Lower leg skin (tissue), 4 donors: ENCODE results near the gene EPC2. TPM values are rescaled to one million over a fixed set of nuclear protein-coding genes. Genes with fewer than 3 reads are reported as not detected.

Experiments
- DNase-seq, 2 donors: peaks; one replicate each; pipeline ENCODE4 v3.0.0-alpha.2; 2019; ENCODE audit warnings: low spot score in 2 of 2
- H3K4me3 ChIP-seq: fragments of 200-600 bp; sonication (generic); 2 replicates; pipeline ENCODE4 v1.5.1; 2017; ENCODE audit warnings: mild to moderate bottlenecking, low read depth; ENCODE audit not compliant: poor library complexity, severe bottlenecking
- POLR2A ChIP-seq, 2 donors: fragments of 450-650 bp; IDR thresholded peaks; one replicate each; pipeline ENCODE4 v1.6.1; 2016 to 2017; ENCODE audit warnings: antibody characterized with exemption in 2 of 2, mild to moderate bottlenecking in 1 of 2, moderate library complexity in 1 of 2
- WGBS, 2 donors: methylation state at CpG; one replicate each; pipeline ENCODE4 v1.1.5; 2018; 5-methylcytosine and 5-hydroxymethylcytosine counted together
- intact Hi-C: fragments of 100-400 bp; cut with DNase I; formaldehyde crosslinking; loops from one replicate; pipeline ENCODE4 v1.15.0; 2023; ENCODE audit warnings: low total_unique reads
- total RNA-seq, 4 donors: library from RNA; depleted of rRNA; stranded (reverse); fragments of >200 nt; gene quantifications; one replicate each; pipeline ENCODE4 v1.1.0, GENCODE V29; 2016
- TF ChIP-seq, protein P1 (sequence below), 3 donors: fragments of 450-650 bp; IDR thresholded peaks; one replicate each; pipeline ENCODE4 v1.5.1; 2016; ENCODE audit warnings: antibody characterized with exemption in 3 of 3, mild to moderate bottlenecking in 3 of 3, moderate library complexity in 2 of 3

Gene EPC2
- total RNA-seq, 4 donors from 2014 or later = 15.4 to 25.3 (median 24.0) TPM

DNA sequence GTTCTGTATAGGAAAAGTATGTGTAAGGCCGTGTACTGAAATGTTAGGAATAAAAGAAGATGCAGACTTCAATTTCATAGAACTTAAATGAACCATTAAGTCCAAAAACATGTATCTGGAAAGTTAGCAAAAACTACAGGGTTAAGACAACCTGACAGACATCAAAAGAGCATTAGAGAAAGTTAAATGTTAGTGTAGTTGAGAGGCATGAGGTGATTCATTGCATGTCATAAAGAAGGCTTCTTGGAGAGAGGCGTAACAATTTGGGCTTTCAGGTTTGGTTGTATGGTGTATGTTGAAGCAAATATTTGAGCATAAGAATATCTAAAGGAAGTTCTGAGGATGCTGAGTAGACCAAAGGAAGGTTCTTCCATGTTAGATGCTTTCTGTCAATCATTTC, 6.3 kb downstream of the EPC2 start:
- intact Hi-C loops = no loop called here
- TF ChIP-seq POLR2A (IDR thresholded peaks at IDR 0.05) = no peak
- TF ChIP-seq, protein P1, sequence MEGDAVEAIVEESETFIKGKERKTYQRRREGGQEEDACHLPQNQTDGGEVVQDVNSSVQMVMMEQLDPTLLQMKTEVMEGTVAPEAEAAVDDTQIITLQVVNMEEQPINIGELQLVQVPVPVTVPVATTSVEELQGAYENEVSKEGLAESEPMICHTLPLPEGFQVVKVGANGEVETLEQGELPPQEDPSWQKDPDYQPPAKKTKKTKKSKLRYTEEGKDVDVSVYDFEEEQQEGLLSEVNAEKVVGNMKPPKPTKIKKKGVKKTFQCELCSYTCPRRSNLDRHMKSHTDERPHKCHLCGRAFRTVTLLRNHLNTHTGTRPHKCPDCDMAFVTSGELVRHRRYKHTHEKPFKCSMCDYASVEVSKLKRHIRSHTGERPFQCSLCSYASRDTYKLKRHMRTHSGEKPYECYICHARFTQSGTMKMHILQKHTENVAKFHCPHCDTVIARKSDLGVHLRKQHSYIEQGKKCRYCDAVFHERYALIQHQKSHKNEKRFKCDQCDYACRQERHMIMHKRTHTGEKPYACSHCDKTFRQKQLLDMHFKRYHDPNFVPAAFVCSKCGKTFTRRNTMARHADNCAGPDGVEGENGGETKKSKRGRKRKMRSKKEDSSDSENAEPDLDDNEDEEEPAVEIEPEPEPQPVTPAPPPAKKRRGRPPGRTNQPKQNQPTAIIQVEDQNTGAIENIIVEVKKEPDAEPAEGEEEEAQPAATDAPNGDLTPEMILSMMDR (IDR thresholded peaks at IDR 0.05) = no peak
- DNase-seq = no peak
- 86 to 92% methylated on average over 2 of the region's 2 CpGs for WGBS, 2 donors
- H3K4me3 ChIP-seq = no peak overlapping the region

DNA sequence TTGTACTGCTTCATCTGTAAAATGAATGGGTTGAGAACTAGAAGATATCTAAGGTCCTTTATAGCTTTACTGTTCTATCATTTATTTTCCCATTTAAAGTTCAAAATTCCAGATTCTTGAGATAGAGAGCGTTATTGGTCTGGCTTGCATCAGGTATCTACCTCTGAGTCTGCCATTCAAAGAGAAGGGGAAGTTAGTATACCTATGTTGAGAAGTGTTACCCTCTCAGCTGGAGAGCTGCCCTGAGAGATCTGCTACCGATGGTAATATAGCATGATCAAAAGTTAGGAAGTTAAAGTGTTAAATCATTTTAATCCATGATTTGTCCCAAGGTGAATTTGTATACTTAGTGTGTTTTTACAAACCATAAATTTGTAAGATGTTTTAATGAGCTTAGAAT, 7.4 kb downstream of the EPC2 start:
- TF ChIP-seq POLR2A (IDR thresholded peaks at IDR 0.05) = no peak
- TF ChIP-seq, protein P1 (IDR thresholded peaks at IDR 0.05) = no peak
- 71 to 77% methylated on average over 2 of the region's 2 CpGs for WGBS, 2 donors
- no peak for DNase-seq

DNA sequence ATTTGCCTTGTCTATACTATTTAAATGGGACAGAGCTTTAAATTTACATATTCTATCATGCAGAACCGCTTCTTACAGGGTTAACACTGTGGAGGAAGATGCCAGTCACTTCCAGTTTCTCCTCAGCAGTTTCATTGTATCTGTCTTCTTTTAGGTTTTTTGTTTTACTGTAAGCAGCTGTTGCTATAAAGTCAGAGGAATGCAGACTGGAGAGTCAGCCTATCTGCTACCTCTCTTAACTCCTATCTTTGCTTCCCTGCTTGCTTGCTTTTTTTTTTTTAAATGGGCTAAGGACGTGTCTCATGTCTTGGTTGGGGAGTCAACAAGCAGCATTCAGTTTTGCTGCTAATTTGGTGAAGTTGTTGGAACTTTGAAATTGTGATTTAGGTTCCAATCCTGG, 8.9 kb downstream of the EPC2 start:
- no peak overlapping the region for H3K4me3 ChIP-seq
- intact Hi-C loops = no loop called here
- no peak for DNase-seq
- TF ChIP-seq, protein P1 (IDR thresholded peaks at IDR 0.05) = no peak
- no peak for TF ChIP-seq POLR2A (IDR thresholded peaks at IDR 0.05)
- 38 to 50% methylated on average over 2 of the region's 2 CpGs for WGBS, 2 donors

More for the DNA sequence above, 7.4 kb downstream of the EPC2 start:
- no peak overlapping the region for H3K4me3 ChIP-seq
- intact Hi-C loops = no loop called here

DNA sequence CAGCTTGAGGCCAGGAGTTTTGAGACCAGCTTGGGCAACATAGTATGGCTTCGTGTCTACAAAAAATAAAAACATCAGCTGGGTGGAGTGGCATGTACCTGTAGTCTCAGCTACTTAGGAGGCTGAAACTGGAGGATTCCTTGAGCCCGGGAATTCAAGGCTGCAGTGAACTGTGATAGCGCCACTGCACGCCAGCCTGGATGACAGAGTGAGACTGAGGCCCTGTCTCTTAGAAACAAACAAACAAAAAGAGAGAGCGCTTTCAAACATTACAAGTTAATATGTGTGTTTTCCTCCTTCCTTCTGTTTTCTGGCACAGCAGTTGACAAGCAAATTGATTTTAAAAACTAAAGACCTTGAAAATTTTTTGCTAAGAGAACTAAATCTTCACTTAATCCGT, 9.9 kb downstream of the EPC2 start:
- no peak for DNase-seq
- no peak overlapping the region for H3K4me3 ChIP-seq
- 93 to 94% methylated on average over 6 of the region's 6 CpGs for WGBS, 2 donors
- intact Hi-C loops = no loop called here
- TF ChIP-seq, protein P1 (IDR thresholded peaks at IDR 0.05) = no peak
- no peak for TF ChIP-seq POLR2A (IDR thresholded peaks at IDR 0.05)

DNA sequence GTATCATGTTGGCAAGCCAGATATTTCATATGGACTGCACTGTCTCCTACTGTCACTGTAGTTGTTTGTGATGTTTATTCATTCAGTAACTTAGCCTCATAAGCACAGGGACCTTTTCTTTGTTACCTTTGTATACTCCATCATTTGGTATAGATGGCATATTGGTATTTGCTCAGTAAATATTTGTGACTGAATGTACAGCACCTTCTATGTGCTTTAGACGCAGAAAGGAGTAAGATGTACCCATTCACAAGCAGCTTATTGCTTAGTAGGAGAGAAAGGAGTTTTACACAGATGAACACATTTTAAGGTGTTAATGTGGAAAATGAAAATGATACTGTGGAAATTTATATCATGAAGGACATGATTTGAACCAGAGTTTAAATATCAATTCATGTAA, 12.0 kb downstream of the EPC2 start:
- DNase-seq = no peak
- intact Hi-C loops = no loop called here
- TF ChIP-seq POLR2A (IDR thresholded peaks at IDR 0.05) = no peak
- TF ChIP-seq, protein P1 (IDR thresholded peaks at IDR 0.05) = no peak
- H3K4me3 ChIP-seq = no peak overlapping the region
- WGBS, 2 donors = 91 to 95% methylated on average over 1 of the region's 1 CpG
